NT2/D1 (cell line): ENCODE measurements around the gene THAP2.

Experiments
- DNase-seq: peaks from one replicate; pipeline ENCODE4 v3.0.0-alpha.2; 2011; ENCODE audit warnings: low read depth, low spot score
- H3K27me3 ChIP-seq: 2 replicates; pipeline ENCODE4 v1.6.0; 2011; ENCODE audit warnings: mild to moderate bottlenecking; ENCODE audit not compliant: insufficient read length, insufficient read depth
- H3K36me3 ChIP-seq: 2 replicates; pipeline ENCODE4 v1.6.1; 2011; ENCODE audit warnings: mild to moderate bottlenecking, low read length, mixed read lengths; ENCODE audit not compliant: insufficient read depth, insufficient read length
- H3K4me1 ChIP-seq: 2 replicates; pipeline ENCODE4 v1.5.1; 2011; ENCODE audit not compliant: insufficient read depth, insufficient read length
- H3K4me3 ChIP-seq: 2 replicates; pipeline ENCODE4 v1.5.1; 2011; ENCODE audit warnings: low read depth; ENCODE audit not compliant: insufficient read length
- H3K9ac ChIP-seq: 2 replicates; pipeline ENCODE4 v1.6.0; 2011; ENCODE audit warnings: low read depth; ENCODE audit not compliant: insufficient read length
- H3K9me3 ChIP-seq: 2 replicates; pipeline ENCODE4 v1.5.1; 2011; ENCODE audit warnings: mild to moderate bottlenecking, low read length; ENCODE audit not compliant: insufficient read depth
- SUZ12 ChIP-seq: IDR thresholded peaks from 2 replicates; pipeline ENCODE4 v1.6.1; 2011; ENCODE audit not compliant: insufficient read length, insufficient read depth; ENCODE audit errors: extremely low read depth
- YY1 ChIP-seq: IDR thresholded peaks from 2 replicates; pipeline ENCODE4 v1.6.1; 2011; ENCODE audit not compliant: insufficient read length, insufficient read depth
- ZNF274 ChIP-seq: IDR thresholded peaks from 2 replicates; pipeline ENCODE4 v1.6.1; 2011; ENCODE audit warnings: mild to moderate bottlenecking, low read depth, low read length

THAP2 gene

DNA sequence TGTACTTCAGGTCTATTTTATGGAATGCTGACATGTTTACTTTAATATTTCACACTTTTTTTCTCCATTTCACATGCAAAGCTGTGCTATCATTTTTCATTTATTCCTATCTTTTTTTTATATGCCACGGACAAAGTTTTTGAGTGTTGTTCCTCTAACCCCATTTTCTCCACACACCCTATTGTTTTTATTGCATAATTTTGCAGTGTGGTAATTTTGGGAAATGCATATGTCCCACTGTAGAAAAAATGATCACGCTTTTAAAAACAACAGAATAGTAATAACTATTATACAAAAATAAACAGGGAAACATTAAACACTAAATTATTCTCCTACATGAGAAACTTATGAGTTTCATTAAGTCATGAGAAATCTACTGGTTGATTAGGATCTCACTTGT, 14.7 kb upstream of the THAP2 start:
- peaks cover 82% of the 10 kb centered on the region for H3K36me3 ChIP-seq
- no peak for DNase-seq
- H3K4me3 ChIP-seq = no peak overlapping the region
- H3K9me3 ChIP-seq = peaks cover 12% of the 10 kb centered on the region
- H3K27me3 ChIP-seq = no peaks in the 10 kb centered on the region
- no peaks in the 10 kb centered on the region for H3K4me1 ChIP-seq
- no peak for TF ChIP-seq SUZ12
- TF ChIP-seq ZNF274 = no peak
- no peak for TF ChIP-seq YY1
- H3K9ac ChIP-seq = no peak overlapping the region

DNA sequence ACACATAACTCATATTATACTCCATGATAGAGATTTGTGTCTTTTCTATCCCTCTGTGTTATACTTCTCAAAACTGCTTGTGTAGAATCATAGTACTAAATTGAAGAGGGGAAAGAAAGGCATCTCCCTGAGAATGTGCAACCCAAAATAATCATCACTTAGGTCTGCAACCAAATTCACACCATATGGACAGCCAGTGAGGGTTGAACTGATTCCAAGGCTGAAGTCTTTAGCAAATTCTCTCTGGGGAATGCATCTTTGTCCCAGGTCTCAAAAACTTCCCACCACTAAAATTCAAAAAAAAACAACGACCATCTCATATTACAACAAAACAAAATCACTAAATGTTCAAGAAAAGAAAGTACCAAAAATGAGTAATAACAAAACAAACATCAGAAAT, 11.4 kb upstream of the THAP2 start:
- H3K9me3 ChIP-seq = peaks cover 16% of the 10 kb centered on the region
- TF ChIP-seq SUZ12 (no peak), ZNF274 (no peak)
- H3K9ac ChIP-seq = no peak overlapping the region
- no peak overlapping the region for H3K4me3 ChIP-seq
- no peaks in the 10 kb centered on the region for H3K27me3 ChIP-seq
- H3K36me3 ChIP-seq = peaks cover 80% of the 10 kb centered on the region
- no peak for DNase-seq
- H3K4me1 ChIP-seq = no peaks in the 10 kb centered on the region

- TF ChIP-seq SUZ12 (no peak), YY1 (no peak), ZNF274 (no peak)
- Histone ChIP-seq H3K9ac (no peak overlapping the region), H3K4me1 (no peaks in the 10 kb centered on the region), H3K27me3 (no peaks in the 10 kb centered on the region), H3K4me3 (no peak overlapping the region), H3K9me3 (peaks cover 16% of the 10 kb centered on the region), H3K36me3 (peaks cover 85% of the 10 kb centered on the region)
- DNase-seq = no peak
These were observed 11.0 kb upstream of the THAP2 start for GRCh38 chr12:71653137-71653536.

DNA sequence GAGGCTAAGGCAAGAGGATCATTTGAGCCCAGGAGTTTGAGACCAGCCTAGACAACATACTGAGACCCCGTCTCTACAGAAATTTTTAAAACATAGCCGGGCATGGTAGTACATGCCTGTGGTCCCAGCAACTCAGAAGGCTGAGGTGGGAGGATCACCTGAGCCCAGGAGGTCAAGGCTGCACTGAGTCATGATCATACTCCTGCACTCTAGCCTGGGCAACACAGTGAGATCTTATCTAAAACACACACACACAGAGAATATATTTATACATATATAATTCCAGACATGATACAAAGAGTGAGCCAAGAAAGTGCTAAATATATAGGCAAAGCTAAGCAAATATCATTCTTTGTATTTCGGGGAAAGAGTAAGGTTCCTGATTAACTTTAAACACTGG, 9.9 kb upstream of the THAP2 start:
- peaks cover 93% of the 10 kb centered on the region for H3K36me3 ChIP-seq
- H3K9me3 ChIP-seq = peaks cover 16% of the 10 kb centered on the region
- H3K9ac ChIP-seq = no peak overlapping the region
- no peak overlapping the region for H3K4me3 ChIP-seq
- H3K4me1 ChIP-seq = no peaks in the 10 kb centered on the region
- H3K27me3 ChIP-seq = no peaks in the 10 kb centered on the region
- no peak for DNase-seq
- TF ChIP-seq ZNF274 (no peak), YY1 (no peak), SUZ12 (no peak)

DNA sequence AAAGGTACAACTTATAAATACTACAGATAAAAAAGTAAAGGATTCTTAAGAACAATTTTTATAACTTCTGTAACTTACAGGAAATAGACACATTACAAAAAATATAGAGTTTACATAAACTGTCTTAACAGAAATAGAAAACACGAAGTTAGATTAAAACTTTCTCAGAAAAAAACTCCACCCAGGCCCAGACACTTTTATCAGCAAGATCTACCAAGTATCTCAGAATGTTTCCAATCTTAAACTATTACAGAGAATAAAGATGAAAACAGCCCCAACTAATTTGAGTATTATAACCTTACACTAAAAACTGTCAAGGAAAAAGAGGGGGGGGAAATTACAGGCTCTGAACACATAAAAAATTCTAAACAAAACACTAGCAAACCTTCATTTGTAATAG, 8.6 kb upstream of the THAP2 start:
- Histone ChIP-seq H3K27me3 (no peaks in the 10 kb centered on the region), H3K9ac (no peak overlapping the region), H3K9me3 (peaks cover 16% of the 10 kb centered on the region), H3K4me1 (no peaks in the 10 kb centered on the region), H3K4me3 (no peak overlapping the region), H3K36me3 (peaks cover 93% of the 10 kb centered on the region)
- no peak for DNase-seq
- TF ChIP-seq SUZ12 = no peak
- no peak for TF ChIP-seq ZNF274
- TF ChIP-seq YY1 = no peak

DNA sequence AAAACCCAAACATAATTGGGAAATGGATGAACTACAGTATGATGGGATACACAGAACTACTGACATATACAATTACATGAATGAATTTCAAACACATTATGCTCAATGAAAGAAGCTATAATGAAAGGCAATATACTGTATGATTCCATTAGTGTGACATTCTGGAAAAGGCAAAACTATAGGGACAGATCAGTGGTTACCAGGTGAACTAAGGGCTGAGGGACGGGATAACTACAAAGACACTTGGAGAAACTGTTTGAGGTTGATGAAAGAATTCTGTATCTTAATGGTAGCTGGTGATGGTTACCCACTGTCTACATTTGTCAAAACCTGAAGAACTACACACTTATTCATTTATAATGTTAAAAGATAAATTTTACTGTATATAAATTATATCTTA, 8.2 kb upstream of the THAP2 start:
- TF ChIP-seq ZNF274 (no peak), SUZ12 (no peak), YY1 (no peak)
- no peaks in the 10 kb centered on the region for H3K4me1 ChIP-seq
- no peaks in the 10 kb centered on the region for H3K27me3 ChIP-seq
- H3K9ac ChIP-seq = no peak overlapping the region
- H3K9me3 ChIP-seq = peaks cover 16% of the 10 kb centered on the region
- DNase-seq = no peak
- peaks cover 92% of the 10 kb centered on the region for H3K36me3 ChIP-seq
- H3K4me3 ChIP-seq = no peak overlapping the region

GRCh38 chr12:71656740-71657139, 7.4 kb upstream of the THAP2 start:
- DNase-seq = no peak
- no peaks in the 10 kb centered on the region for H3K4me1 ChIP-seq
- peaks cover 16% of the 10 kb centered on the region for H3K9me3 ChIP-seq
- H3K36me3 ChIP-seq = peaks cover 89% of the 10 kb centered on the region
- H3K9ac ChIP-seq = no peak overlapping the region
- TF ChIP-seq ZNF274 = no peak
- no peak for TF ChIP-seq SUZ12
- TF ChIP-seq YY1 = no peak
- H3K4me3 ChIP-seq = no peak overlapping the region
- H3K27me3 ChIP-seq = no peaks in the 10 kb centered on the region
